ENCODE measurements around the gene CACHD1.

GRCh38 chr1:64508629-64509028, 38.7 kb downstream of the CACHD1 start:
- TF ChIP-seq, protein P1, sequence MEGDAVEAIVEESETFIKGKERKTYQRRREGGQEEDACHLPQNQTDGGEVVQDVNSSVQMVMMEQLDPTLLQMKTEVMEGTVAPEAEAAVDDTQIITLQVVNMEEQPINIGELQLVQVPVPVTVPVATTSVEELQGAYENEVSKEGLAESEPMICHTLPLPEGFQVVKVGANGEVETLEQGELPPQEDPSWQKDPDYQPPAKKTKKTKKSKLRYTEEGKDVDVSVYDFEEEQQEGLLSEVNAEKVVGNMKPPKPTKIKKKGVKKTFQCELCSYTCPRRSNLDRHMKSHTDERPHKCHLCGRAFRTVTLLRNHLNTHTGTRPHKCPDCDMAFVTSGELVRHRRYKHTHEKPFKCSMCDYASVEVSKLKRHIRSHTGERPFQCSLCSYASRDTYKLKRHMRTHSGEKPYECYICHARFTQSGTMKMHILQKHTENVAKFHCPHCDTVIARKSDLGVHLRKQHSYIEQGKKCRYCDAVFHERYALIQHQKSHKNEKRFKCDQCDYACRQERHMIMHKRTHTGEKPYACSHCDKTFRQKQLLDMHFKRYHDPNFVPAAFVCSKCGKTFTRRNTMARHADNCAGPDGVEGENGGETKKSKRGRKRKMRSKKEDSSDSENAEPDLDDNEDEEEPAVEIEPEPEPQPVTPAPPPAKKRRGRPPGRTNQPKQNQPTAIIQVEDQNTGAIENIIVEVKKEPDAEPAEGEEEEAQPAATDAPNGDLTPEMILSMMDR (IDR thresholded peaks at IDR 0.05) = no peak
- TF ChIP-seq POLR2A (IDR thresholded peaks at IDR 0.05; ENCODE audit: low read length) = no peak
- no peak for TF ChIP-seq MYC (IDR thresholded peaks at IDR 0.05; ENCODE audit: borderline replicate concordance, low read length)
- TF ChIP-seq CEBPB (IDR thresholded peaks at IDR 0.05) = no peak
- TF ChIP-seq, protein P2, sequence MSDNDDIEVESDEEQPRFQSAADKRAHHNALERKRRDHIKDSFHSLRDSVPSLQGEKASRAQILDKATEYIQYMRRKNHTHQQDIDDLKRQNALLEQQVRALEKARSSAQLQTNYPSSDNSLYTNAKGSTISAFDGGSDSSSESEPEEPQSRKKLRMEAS (IDR thresholded peaks at IDR 0.05) = no peak
- no peak for TF ChIP-seq NFE2L2 (conservative IDR thresholded peaks at IDR 0.05; ENCODE audit: low read length)
